ENCODE measurements around the gene INPP5J. TPM values are rescaled to one million over a fixed set of nuclear protein-coding genes. Genes with fewer than 3 reads are reported as not detected.

Gene INPP5J
- total and polyA plus RNA-seq, 9 of the 15 experiments (the other 6 are each of a cell fraction or from before 2014, with no cell fraction given): 0.10 to 6.3 (median 4.8) TPM

DNA sequence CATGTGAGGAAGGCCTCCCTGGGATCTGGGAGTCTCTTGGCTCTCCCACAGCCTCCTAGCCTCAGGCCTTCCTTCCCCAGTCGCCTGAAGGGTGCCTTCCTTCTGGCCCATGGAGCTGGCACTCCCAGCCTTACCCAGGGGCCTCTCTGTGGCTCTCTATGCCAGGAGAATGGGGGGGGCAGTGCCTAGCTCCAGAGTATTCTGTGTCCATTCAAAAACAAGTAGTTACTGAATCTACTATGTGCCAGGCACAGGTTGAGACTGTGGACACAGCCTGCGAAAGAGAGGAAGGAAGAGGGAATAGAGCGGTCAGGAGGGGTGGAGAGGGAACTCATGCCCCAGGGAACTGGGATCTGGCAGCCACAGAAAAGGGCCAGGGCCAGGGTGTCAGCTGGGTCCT, 20.3 kb downstream of the INPP5J start (continued):
- TF ChIP-seq POLR2AphosphoS5 (IDR thresholded peaks at IDR 0.05; ENCODE audit: control insufficient read depth, insufficient read depth, low read depth, low read length): no peak
- TF ChIP-seq, protein P1, sequence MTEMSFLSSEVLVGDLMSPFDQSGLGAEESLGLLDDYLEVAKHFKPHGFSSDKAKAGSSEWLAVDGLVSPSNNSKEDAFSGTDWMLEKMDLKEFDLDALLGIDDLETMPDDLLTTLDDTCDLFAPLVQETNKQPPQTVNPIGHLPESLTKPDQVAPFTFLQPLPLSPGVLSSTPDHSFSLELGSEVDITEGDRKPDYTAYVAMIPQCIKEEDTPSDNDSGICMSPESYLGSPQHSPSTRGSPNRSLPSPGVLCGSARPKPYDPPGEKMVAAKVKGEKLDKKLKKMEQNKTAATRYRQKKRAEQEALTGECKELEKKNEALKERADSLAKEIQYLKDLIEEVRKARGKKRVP (CRISPR knock-in tag; IDR thresholded peaks at IDR 0.05): no peak
- no peak for TF ChIP-seq ZKSCAN3 (CRISPR knock-in tag; IDR thresholded peaks at IDR 0.05)
- TF ChIP-seq, protein P2, sequence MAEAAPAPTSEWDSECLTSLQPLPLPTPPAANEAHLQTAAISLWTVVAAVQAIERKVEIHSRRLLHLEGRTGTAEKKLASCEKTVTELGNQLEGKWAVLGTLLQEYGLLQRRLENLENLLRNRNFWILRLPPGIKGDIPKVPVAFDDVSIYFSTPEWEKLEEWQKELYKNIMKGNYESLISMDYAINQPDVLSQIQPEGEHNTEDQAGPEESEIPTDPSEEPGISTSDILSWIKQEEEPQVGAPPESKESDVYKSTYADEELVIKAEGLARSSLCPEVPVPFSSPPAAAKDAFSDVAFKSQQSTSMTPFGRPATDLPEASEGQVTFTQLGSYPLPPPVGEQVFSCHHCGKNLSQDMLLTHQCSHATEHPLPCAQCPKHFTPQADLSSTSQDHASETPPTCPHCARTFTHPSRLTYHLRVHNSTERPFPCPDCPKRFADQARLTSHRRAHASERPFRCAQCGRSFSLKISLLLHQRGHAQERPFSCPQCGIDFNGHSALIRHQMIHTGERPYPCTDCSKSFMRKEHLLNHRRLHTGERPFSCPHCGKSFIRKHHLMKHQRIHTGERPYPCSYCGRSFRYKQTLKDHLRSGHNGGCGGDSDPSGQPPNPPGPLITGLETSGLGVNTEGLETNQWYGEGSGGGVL (CRISPR knock-in tag; IDR thresholded peaks at IDR 0.05): no peak

DNA sequence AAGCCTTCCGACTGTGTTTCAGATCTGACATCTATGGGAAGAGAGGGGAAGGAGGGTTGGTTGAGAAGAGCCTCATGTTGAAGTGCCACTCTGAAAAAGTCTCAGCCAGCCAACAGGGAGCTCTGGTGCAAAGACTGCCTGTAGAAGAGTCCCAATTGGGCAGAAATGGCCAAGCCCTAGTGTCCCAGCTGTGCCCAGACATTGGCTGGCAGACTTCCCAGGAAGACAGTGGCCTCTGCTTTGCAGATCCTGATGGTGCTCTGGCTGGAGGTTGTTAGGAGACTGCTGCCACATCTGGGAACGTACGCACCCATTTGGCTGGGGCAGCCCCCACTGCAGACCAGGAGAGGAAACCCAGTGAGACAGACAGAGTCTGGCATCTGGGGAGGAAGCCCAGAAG, 20.8 kb downstream of the INPP5J start:
- no peak for ATAC-seq
- Histone ChIP-seq H3K4me3 (no peak overlapping the region), H3K9me3 (replicated peaks; ENCODE audit: control insufficient read depth, insufficient read depth, low read depth, low read length) (no peaks in the 10 kb centered on the region), H4K20me1 (replicated peaks; ENCODE audit: control insufficient read depth, insufficient read depth, low read length) (no peaks in the 10 kb centered on the region), H3K79me2 (ENCODE audit: control insufficient read depth, insufficient read depth, low read length) (no peaks in the 10 kb centered on the region), H3K4me1 (replicated peaks in 1 of 2; ENCODE audit: control insufficient read depth in 2 of 2, insufficient read depth in 2 of 2, low read length in 2 of 2) (peaks cover 0 to 13% of the 10 kb centered on the region in 2 experiments; a peak in 3 of 5 replicates), H3K9ac (ENCODE audit: insufficient read depth in 1 of 2, low read depth in 2 of 2, low read length in 2 of 2) (no peak overlapping the region), H3K36me3 (ENCODE audit: control insufficient read depth, insufficient read depth, low read length) (no peaks in the 10 kb centered on the region), H3K4me2 (ENCODE audit: insufficient read depth, low read length) (no peak overlapping the region), H3K27ac (ENCODE audit: extremely low read depth, low read depth, low read length) (no peak overlapping the region), H3K9me1 (ENCODE audit: control insufficient read depth, insufficient read depth, low read length) (no peaks in the 10 kb centered on the region), H3K27me3 (ENCODE audit: control insufficient read depth in 2 of 2, insufficient read depth in 2 of 2, low read length in 2 of 2) (no peaks in the 10 kb centered on the region; a peak in 1 of 5 replicates), H2AFZ (ENCODE audit: low read depth, low read length) (no peak overlapping the region)
- intact Hi-C loops (cut with micrococcal nuclease) (no loop called here), in situ Hi-C loops (cut with MboI) (loop anchor here (5.0 kb wide), 1 partner anchor 41 kb away; no protein-coding TSS in a partner anchor)
- ChIA-PET POLR2A (interaction anchor here (0.6 kb wide), 1 partner anchor 20 kb away, joined by 3 read pairs; no protein-coding TSS in a partner anchor), CTCF (ENCODE audit: low intra/inter-chr PET ratio) (no interaction called here)
- DNase-seq (ENCODE audit: extremely low read depth in 1 of 4, low spot score in 3 of 4): no peak
- no peak for FAIRE-seq
- BruUV-seq (replicated peaks): no TSS peak
- WGBS (ENCODE audit: insufficient coverage, low coverage, missing lambda C conversion rate): 35% methylated on average over 3 of the region's 3 CpGs
- TF ChIP-seq EZH2 (IDR thresholded peaks at IDR 0.05; ENCODE audit: borderline replicate concordance, low read depth, low read length) (no peak), HMGN3 (IDR thresholded peaks at IDR 0.05; ENCODE audit: borderline replicate concordance, extremely low read depth, insufficient read length, low read depth, low read length) (no peak), CBFA2T3 (IDR thresholded peaks at IDR 0.05) (no peak), TFAM (CRISPR knock-in tag; conservative IDR thresholded peaks at IDR 0.05) (no peak), ZNF347 (CRISPR knock-in tag; IDR thresholded peaks at IDR 0.05; ENCODE audit: low read depth) (no peak), ZNF444 (CRISPR knock-in tag; IDR thresholded peaks at IDR 0.05) (no peak)
- TF ChIP-seq, protein P3, sequence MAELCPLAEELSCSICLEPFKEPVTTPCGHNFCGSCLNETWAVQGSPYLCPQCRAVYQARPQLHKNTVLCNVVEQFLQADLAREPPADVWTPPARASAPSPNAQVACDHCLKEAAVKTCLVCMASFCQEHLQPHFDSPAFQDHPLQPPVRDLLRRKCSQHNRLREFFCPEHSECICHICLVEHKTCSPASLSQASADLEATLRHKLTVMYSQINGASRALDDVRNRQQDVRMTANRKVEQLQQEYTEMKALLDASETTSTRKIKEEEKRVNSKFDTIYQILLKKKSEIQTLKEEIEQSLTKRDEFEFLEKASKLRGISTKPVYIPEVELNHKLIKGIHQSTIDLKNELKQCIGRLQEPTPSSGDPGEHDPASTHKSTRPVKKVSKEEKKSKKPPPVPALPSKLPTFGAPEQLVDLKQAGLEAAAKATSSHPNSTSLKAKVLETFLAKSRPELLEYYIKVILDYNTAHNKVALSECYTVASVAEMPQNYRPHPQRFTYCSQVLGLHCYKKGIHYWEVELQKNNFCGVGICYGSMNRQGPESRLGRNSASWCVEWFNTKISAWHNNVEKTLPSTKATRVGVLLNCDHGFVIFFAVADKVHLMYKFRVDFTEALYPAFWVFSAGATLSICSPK (IDR thresholded peaks at IDR 0.05; ENCODE audit: borderline replicate concordance): no peak
- TF ChIP-seq, protein P4, sequence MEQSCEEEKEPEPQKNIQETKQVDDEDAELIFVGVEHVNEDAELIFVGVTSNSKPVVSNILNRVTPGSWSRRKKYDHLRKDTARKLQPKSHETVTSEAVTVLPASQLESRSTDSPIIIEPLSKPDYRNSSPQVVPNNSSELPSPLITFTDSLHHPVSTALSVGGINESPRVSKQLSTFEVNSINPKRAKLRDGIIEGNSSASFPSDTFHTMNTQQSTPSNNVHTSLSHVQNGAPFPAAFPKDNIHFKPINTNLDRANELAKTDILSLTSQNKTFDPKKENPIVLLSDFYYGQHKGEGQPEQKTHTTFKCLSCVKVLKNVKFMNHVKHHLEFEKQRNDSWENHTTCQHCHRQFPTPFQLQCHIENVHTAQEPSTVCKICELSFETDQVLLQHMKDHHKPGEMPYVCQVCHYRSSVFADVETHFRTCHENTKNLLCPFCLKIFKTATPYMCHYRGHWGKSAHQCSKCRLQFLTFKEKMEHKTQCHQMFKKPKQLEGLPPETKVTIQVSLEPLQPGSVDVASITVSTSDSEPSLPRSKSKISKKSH (CRISPR knock-in tag; IDR thresholded peaks at IDR 0.05): no peak
- TF ChIP-seq, protein P5, sequence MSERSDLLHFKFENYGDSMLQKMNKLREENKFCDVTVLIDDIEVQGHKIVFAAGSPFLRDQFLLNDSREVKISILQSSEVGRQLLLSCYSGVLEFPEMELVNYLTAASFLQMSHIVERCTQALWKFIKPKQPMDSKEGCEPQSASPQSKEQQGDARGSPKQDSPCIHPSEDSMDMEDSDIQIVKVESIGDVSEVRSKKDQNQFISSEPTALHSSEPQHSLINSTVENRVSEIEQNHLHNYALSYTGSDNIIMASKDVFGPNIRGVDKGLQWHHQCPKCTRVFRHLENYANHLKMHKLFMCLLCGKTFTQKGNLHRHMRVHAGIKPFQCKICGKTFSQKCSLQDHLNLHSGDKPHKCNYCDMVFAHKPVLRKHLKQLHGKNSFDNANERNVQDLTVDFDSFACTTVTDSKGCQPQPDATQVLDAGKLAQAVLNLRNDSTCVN (CRISPR knock-in tag; IDR thresholded peaks at IDR 0.05): no peak
